Activated CD4-positive, alpha-beta T cell treated with anti-CD3 and anti-CD28 coated beads, Interleukin-2, amount 50 U/mL, for 16 hours (primary cell): ENCODE measurements around the gene DLG2.

Experiments
- DNase-seq: peaks from one replicate; pipeline ENCODE4 v3.0.0-alpha.2; 2020

The DLG2 gene

DNA sequence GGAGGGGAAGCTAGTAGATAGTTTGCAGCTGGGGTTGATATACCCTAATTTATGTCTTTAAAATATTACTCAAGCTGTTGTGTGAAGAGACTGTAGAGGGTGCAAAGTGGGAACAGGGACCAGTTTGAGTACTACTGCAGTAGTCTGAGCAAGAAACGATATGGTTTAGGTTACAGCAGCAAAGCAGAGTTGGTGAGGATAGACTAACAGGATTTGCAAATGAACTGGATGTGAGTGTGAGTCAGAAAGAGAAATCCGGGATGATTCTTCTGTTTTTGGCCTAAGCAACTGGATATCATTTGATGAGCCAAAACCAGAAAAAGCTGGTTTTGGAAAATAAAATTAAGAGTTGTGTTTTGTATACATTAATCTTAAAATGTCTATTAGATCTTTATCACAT lies 1591.5 kb downstream of the DLG2 start:
- no peak for DNase-seq

DNA sequence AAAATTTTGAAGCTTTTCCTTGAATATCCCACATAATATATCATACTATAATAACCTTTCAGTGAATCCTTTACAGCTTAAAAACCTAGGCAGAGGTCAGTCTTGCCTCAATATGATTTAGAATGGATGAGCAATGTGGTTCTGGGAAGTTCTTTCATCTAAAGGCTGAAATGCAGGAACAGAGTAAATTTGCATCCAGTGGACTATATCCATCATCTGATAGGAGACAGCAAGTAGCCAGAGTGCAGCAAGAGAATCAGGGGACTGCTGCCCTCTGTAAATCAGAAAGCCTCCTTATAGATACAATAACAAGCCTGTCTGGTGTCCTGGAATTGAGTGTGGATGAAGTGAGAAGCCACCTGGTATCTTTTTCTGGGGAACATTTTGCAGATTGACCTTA lies 1592.7 kb downstream of the DLG2 start:
- DNase-seq: no peak

DNA sequence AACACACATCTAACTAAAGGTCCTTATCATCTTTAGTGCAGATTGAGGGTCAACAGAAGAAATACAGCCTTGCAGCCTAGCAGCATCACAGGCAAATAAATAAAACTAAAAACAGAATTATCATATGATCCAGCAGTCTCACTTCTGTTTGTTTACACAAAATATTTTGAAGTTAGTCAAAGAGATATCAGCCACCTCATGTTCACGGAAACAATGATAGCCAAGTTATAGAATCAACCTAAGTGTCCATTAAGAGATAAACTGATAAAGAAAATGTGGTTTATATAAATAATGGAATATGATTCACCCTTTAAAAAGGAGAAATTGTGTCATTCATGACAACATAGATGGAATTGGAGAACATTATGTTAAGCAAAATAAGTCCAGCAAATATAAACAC lies 1602.9 kb downstream of the DLG2 start:
- no peak for DNase-seq

- no peak for DNase-seq
Observed at GRCh38 chr11:84022695-84023094, 1604.4 kb downstream of the DLG2 start.

- DNase-seq: no peak
Observed at GRCh38 chr11:84022201-84022600, 1604.9 kb downstream of the DLG2 start.

- DNase-seq: no peak
Observed at GRCh38 chr11:84021291-84021690, 1605.9 kb downstream of the DLG2 start.

DNA sequence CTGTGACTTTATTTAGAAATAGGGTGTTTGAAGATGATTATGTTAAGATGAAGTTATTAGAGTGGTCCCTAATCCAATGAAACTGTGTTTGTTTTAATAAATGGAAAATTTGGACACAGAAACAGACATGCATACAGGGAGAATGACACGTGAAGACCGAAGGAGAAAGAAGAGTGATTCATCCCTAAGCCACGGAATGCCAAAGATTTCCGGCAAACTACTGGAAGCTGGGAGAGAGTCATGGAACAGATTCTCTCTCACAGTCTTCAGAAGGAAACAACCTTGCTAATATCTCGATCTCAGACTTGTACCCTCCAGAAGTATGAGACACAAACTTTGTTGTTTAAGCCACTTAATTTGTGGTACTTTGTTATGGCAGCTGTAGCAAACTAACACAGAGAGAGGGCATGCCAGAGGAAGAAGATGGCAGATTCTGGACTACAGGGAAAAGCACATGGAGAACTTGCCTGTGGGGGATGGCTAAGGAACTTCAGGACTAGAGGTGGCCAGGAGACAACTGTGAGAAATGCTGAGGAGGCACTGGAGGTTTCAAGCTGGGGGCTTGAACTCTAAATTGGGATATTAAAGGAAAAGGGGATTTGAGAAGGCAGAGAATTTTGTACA lies 1607.5 kb downstream of the DLG2 start:
- DNase-seq: no peak

DNA sequence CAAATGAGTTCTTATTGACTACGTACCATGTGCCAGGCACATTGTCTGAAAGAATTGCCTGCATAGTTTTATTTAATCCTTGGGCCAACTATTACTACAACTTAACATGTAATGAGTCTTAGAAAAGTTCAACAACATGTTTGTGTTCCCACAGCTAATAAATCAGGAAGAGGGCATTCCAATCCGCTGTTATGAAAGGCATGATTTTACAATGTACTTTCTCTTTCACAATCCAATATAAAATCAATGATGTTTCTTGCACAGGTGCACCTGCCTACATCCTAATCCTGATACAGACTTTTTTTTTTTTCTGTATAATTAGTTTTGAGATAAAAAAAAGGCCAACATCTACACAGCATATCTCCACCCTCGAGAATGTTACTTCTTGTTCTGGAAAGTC lies 1612.6 kb downstream of the DLG2 start:
- no peak for DNase-seq

DNA sequence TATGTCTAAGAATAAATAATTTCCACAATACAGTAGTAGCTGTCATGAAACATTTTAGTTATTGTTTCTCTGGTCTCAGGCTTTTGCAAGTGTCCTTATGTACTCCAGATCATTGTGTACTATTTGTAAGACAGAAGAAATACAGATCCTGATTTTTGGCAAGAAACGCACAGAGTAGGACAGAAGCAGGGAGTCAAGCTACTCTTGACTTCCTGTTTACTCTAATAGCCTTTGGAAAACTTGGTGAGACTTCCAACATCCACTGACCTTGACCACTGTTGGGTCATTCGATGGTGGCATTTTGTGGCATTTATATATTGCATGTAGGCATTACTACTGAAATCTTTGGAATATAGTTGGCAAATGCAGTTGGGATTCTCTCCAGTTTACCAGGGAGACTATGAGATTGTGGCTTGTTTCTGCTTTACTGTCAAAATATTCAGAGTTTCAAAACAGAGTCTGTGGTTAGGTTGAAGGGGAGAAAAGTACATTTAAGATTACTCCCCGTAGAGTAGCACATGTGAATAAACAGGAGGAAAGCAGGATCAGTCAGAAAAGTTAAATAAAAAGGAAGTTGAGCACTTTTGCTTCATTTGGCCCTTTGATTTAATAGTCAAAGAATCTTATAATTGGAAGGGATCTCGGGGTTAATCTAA lies 1614.8 kb downstream of the DLG2 start:
- DNase-seq: no peak

- no peak for DNase-seq
Observed at GRCh38 chr11:84003181-84003580, 1624.0 kb downstream of the DLG2 start.

GRCh38 chr11:83998921-83999320 lies 1628.2 kb downstream of the DLG2 start:
- DNase-seq: no peak

DNA sequence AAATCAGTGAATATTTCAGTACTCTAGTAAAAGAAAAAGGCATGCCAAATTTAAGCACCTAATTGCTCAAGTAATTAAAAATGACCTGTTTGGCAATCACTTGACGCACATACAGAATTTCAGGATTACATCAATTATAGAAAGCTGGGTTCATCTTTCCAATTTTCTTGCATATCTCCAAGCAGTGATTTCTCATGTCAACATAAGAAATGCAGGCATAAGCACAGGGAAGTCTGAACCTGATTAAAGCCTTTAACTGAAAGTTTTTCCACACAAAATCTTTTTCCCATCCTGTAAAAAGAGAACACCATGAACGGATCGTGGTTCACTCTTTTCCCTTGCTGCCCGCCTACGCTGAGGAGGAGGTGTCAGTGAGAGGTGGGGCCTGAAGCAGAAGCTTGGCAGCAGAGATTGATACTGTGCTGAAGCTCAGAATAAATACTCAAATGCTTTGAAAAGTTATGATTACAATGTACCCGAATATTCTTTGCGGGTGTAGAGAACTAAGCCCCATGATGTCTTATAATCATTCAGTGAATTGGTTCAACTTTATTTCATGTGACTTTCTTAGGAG lies 1636.9 kb downstream of the DLG2 start:
- no peak for DNase-seq

GRCh38 chr11:83982825-83983224 lies 1644.3 kb downstream of the DLG2 start:
- DNase-seq: no peak

GRCh38 chr11:83979593-83979992 lies 1647.6 kb downstream of the DLG2 start:
- DNase-seq: no peak

DNA sequence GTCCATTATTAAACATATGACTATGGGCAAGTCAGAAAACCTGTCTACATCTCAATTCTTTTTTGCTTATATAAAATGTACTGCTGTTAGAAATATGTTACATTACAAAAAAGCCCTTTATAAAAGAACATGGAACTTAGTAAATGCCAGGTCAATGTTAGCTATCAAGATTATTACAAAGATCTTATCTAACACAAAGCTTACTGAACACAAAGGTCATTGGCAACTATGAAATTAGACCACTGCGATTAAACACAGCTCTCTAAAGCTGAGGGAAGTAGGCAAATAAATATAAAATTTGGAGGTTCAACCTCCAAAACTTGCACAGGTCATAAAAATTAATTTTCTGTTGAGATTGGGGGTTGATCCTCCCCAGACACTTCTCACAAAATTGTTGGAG lies 1648.2 kb downstream of the DLG2 start:
- DNase-seq: no peak

GRCh38 chr11:83976086-83976485 lies 1651.1 kb downstream of the DLG2 start:
- no peak for DNase-seq

DNA sequence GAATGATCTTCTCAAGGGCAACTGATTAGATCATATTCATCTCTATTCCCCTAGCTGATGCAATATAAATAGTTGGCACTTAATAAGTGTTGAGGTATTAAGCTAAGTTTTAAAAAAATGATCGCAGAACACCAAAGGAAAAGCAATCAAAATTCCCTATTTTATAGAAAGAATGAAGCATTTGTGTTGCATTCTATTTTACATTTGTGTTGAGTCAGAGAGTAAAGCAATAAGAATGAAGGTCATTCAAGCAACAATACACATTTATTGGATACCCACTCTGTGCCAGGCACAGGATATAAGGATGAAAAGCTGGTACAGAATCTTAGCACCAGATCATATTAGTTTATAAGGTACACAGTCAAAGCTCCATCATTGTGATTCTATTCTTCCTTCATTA lies 1654.6 kb downstream of the DLG2 start:
- DNase-seq: no peak

- no peak for DNase-seq
Observed at GRCh38 chr11:83971063-83971462, 1656.1 kb downstream of the DLG2 start.

GRCh38 chr11:83970061-83970671 lies 1657.0 kb downstream of the DLG2 start:
- DNase-seq: no peak

DNA sequence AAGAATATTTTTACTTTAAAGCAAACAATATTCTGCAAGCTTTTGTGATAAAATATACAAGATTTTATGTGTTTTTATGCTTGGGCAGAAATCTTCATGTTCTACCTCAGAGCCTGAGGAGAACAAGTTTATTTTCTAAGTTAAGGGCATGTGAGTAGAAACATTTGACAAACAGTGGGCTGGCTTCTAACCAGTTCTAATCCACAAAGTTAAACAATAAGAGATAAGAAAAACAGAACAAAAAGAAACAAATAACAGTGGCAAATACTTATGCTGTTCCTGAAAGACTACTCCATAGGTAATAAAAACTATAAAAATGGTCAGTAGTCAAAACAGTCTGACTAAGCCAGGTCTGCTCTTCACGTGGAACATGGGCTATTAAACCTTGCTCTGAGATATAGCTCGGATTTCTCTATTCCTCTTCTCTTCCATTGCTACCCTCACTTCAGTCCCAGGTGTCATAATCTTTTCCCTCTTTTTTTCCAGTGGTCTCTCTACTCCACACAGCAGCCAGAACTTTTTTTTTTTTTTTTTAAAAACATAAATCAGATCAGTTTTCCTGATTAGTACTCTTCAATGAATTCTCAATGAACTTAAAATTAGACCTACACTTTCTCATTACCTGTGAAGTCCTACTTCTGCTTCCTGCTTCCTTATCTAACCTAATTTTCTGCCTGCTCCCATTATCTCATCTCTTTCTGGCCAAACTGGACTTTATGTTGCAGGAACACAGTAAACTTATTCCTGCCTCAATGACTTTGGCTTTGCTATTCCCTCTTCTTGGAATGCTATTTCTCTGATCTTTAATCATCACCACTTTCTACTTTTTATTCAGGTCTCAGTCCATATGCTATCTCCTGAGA lies 1669.9 kb downstream of the DLG2 start:
- DNase-seq: no peak

DNA sequence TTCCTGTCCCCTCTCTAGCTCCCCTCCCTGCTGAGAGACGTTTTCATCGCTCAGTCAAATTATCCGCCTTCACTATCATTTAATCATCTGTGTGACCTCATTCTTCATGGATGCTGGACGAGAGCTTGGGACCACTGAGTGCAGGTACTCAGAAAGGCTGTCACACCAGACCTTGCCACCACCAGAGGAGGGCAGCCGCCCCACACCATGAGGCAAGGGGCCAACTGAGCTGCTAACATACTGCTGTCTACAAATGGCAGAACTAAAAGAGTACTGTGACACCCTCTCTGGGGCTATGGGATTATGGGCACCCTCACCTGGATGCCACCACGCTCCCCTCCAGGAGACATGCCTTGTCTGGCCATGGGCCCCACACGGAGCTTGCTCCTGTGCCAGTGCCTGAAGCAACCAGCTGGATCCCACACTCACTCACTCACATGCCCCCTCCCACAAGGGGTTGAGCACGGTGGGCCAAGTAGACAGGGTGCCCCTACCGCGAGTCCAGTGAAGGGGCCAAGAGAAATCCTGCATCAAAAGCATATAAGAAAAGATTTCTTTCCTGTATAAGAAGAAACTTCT lies 1670.9 kb downstream of the DLG2 start:
- no peak for DNase-seq

DNA sequence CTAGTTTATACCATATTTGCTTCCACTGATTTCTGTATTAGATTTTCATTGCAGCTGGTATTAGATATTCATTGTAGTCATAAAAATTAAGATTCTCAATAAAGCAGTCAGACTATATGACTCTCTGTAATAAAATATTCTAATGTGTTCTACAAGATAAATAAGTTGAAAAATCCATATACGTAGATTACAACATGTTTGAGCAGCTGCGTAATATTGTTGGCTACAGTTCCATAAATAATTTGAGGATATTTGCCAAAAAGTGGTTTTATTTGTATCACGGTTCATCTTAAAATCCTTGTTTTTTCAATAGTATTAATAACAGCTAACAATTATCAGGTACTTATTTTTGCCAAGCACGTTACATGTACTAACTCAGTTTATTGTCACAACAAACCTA lies 1672.4 kb downstream of the DLG2 start:
- DNase-seq: no peak

- no peak for DNase-seq
Observed at GRCh38 chr11:83951521-83951920, 1675.6 kb downstream of the DLG2 start.
